ENCODE data around the gene COA3.

COA3 gene

GRCh38 chr17:42827472-42827871, 29.0 kb upstream of the COA3 start:
- Histone ChIP-seq H3K27ac (no peak overlapping the region), H3K36me3 (ENCODE audit: insufficient read depth, low read length) (no peaks in the 10 kb centered on the region), H3K9ac (ENCODE audit: insufficient read length) (no peak overlapping the region), H3K4me3 (no peak overlapping the region), H3K9me3 (ENCODE audit: low read depth, low read length) (no peaks in the 10 kb centered on the region)
- DNase-seq (ENCODE audit: low read depth, low spot score): no peak
- TF ChIP-seq FOXP2 (optimal IDR thresholded peaks at IDR 0.05; ENCODE audit: control extremely low read depth, extremely low read length, insufficient read depth): no peak
- no peak for TF ChIP-seq EZH2 (IDR thresholded peaks at IDR 0.05)
- no peak for TF ChIP-seq POLR2AphosphoS5 (IDR thresholded peaks at IDR 0.05; ENCODE audit: borderline replicate concordance, low read depth, low read length)

- TF ChIP-seq FOXP2 (optimal IDR thresholded peaks at IDR 0.05; ENCODE audit: control extremely low read depth, extremely low read length, insufficient read depth): no peak
- TF ChIP-seq POLR2AphosphoS5 (IDR thresholded peaks at IDR 0.05; ENCODE audit: borderline replicate concordance, low read depth, low read length): no peak
- no peak for TF ChIP-seq EZH2 (IDR thresholded peaks at IDR 0.05)
Observed at GRCh38 chr17:42821176-42821575, 22.7 kb upstream of the COA3 start.

GRCh38 chr17:42819939-42820535, 21.5 kb upstream of the COA3 start:
- peaks cover 51% of the 10 kb centered on the region for H3K36me3 ChIP-seq (ENCODE audit: insufficient read depth, low read length)
- no peak overlapping the region for H3K9ac ChIP-seq (ENCODE audit: insufficient read length)
- no peaks in the 10 kb centered on the region for H3K9me3 ChIP-seq (ENCODE audit: low read depth, low read length)
- DNase-seq (ENCODE audit: low read depth, low spot score): no peak
- no peak overlapping the region for H3K27ac ChIP-seq
- H3K4me3 ChIP-seq: no peak overlapping the region
- TF ChIP-seq POLR2AphosphoS5 (IDR thresholded peaks at IDR 0.05; ENCODE audit: borderline replicate concordance, low read depth, low read length) (no peak), EZH2 (IDR thresholded peaks at IDR 0.05) (no peak), FOXP2 (optimal IDR thresholded peaks at IDR 0.05; ENCODE audit: control extremely low read depth, extremely low read length, insufficient read depth) (no peak)

More at GRCh38 chr17:42821176-42821575, 22.7 kb upstream of the COA3 start:
- Histone ChIP-seq H3K4me3 (no peak overlapping the region), H3K9ac (ENCODE audit: insufficient read length) (no peak overlapping the region), H3K9me3 (ENCODE audit: low read depth, low read length) (no peaks in the 10 kb centered on the region), H3K36me3 (ENCODE audit: insufficient read depth, low read length) (peaks cover 44% of the 10 kb centered on the region), H3K27ac (no peak overlapping the region)
- no peak for DNase-seq (ENCODE audit: low read depth, low spot score)

GRCh38 chr17:42818379-42818778, 19.9 kb upstream of the COA3 start:
- no peak for DNase-seq (ENCODE audit: low read depth, low spot score)
- Histone ChIP-seq H3K9me3 (ENCODE audit: low read depth, low read length) (no peaks in the 10 kb centered on the region), H3K9ac (ENCODE audit: insufficient read length) (no peak overlapping the region), H3K4me3 (no peak overlapping the region), H3K27ac (no peak overlapping the region), H3K36me3 (ENCODE audit: insufficient read depth, low read length) (peaks cover 64% of the 10 kb centered on the region)
- no peak for TF ChIP-seq FOXP2 (optimal IDR thresholded peaks at IDR 0.05; ENCODE audit: control extremely low read depth, extremely low read length, insufficient read depth)
- no peak for TF ChIP-seq POLR2AphosphoS5 (IDR thresholded peaks at IDR 0.05; ENCODE audit: borderline replicate concordance, low read depth, low read length)
- no peak for TF ChIP-seq EZH2 (IDR thresholded peaks at IDR 0.05)

DNA sequence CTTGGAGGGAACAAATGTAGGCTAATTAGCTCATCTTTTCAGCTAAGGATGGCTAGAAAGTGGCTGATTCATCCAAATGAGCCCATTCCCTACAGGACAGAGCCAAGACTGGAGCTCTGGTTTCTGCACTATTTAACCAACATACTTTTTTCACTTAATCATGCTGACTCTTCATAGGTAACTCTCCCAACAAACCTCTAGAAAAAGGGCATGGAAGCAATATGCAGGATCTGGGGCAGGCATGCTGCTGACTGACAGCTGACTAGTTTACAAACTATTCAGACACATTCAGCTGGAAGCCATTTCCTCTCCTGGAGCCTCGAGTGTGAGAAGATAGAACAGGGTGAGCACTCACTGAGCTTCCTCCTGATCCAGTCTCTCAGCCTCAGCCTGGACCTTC, 19.4 kb upstream of the COA3 start:
- no peak overlapping the region for H3K4me3 ChIP-seq
- peaks cover 66% of the 10 kb centered on the region for H3K36me3 ChIP-seq (ENCODE audit: insufficient read depth, low read length)
- no peak overlapping the region for H3K27ac ChIP-seq
- DNase-seq (ENCODE audit: low read depth, low spot score): no peak
- H3K9me3 ChIP-seq (ENCODE audit: low read depth, low read length): no peaks in the 10 kb centered on the region
- H3K9ac ChIP-seq (ENCODE audit: insufficient read length): no peak overlapping the region
- TF ChIP-seq EZH2 (IDR thresholded peaks at IDR 0.05) (no peak), FOXP2 (optimal IDR thresholded peaks at IDR 0.05; ENCODE audit: control extremely low read depth, extremely low read length, insufficient read depth) (no peak), POLR2AphosphoS5 (IDR thresholded peaks at IDR 0.05; ENCODE audit: borderline replicate concordance, low read depth, low read length) (no peak)

GRCh38 chr17:42814633-42815399, 16.3 kb upstream of the COA3 start:
- Histone ChIP-seq H3K4me3 (peak overlapping the region; percentile 32; the same call in 1 of the 2 replicates), H3K27ac (peak overlapping the region; percentile 33; the same call in 1 of the 2 replicates), H3K9ac (ENCODE audit: insufficient read length) (peak overlapping the region; percentile 13), H3K9me3 (ENCODE audit: low read depth, low read length) (no peaks in the 10 kb centered on the region), H3K36me3 (ENCODE audit: insufficient read depth, low read length) (peaks cover 64% of the 10 kb centered on the region)
- DNase-seq (ENCODE audit: low read depth, low spot score): peak; percentile 47
- no peak for TF ChIP-seq POLR2AphosphoS5 (IDR thresholded peaks at IDR 0.05; ENCODE audit: borderline replicate concordance, low read depth, low read length)
- no peak for TF ChIP-seq EZH2 (IDR thresholded peaks at IDR 0.05)
- TF ChIP-seq FOXP2 (optimal IDR thresholded peaks at IDR 0.05; ENCODE audit: control extremely low read depth, extremely low read length, insufficient read depth): no peak

GRCh38 chr17:42809250-42809649, 10.7 kb upstream of the COA3 start:
- Histone ChIP-seq H3K9me3 (ENCODE audit: low read depth, low read length) (no peaks in the 10 kb centered on the region), H3K36me3 (ENCODE audit: insufficient read depth, low read length) (peaks cover 21% of the 10 kb centered on the region), H3K27ac (no peak overlapping the region), H3K4me3 (no peak overlapping the region), H3K9ac (ENCODE audit: insufficient read length) (no peak overlapping the region)
- DNase-seq (ENCODE audit: low read depth, low spot score): no peak
- TF ChIP-seq FOXP2 (optimal IDR thresholded peaks at IDR 0.05; ENCODE audit: control extremely low read depth, extremely low read length, insufficient read depth) (no peak), POLR2AphosphoS5 (IDR thresholded peaks at IDR 0.05; ENCODE audit: borderline replicate concordance, low read depth, low read length) (no peak), EZH2 (IDR thresholded peaks at IDR 0.05) (no peak)

GRCh38 chr17:42806249-42806648, 7.7 kb upstream of the COA3 start:
- DNase-seq (ENCODE audit: low read depth, low spot score): no peak
- TF ChIP-seq EZH2 (IDR thresholded peaks at IDR 0.05): no peak
- TF ChIP-seq POLR2AphosphoS5 (IDR thresholded peaks at IDR 0.05; ENCODE audit: borderline replicate concordance, low read depth, low read length): no peak
- no peak for TF ChIP-seq FOXP2 (optimal IDR thresholded peaks at IDR 0.05; ENCODE audit: control extremely low read depth, extremely low read length, insufficient read depth)
- no peak overlapping the region for H3K27ac ChIP-seq

More at GRCh38 chr17:42806249-42806648, 7.7 kb upstream of the COA3 start:
- Histone ChIP-seq H3K9ac (ENCODE audit: insufficient read length) (no peak overlapping the region), H3K4me3 (no peak overlapping the region), H3K36me3 (ENCODE audit: insufficient read depth, low read length) (peaks cover 5% of the 10 kb centered on the region; the same call in 1 of the 2 replicates), H3K9me3 (ENCODE audit: low read depth, low read length) (no peaks in the 10 kb centered on the region)
